Right atrium auricular region (tissue), 2 donors: ENCODE results near the gene UHRF1. TPM values are rescaled to one million over a fixed set of nuclear protein-coding genes. Genes with fewer than 3 reads are reported as not detected.

Source experiments
- DNase-seq: peaks from one replicate; pipeline ENCODE4 v3.0.0-alpha.2; 2019; ENCODE audit warnings: low spot score
- H3K27ac ChIP-seq, 2 donors: fragments of 200-600 bp; sonication (generic); 1 replicate in 1 of 2; 2 replicates in 1 of 2; pipeline ENCODE4 v1.5.1; 2016 to 2019
- H3K27me3 ChIP-seq, 2 donors: fragments of 200-600 bp; sonication (generic); one replicate each; pipeline versions ENCODE4 v1.5.1 to v1.6.0; 2017 to 2019
- H3K36me3 ChIP-seq: fragments of 200-600 bp; sonication (generic); one replicate; pipeline ENCODE4 v1.5.1; 2016
- H3K4me1 ChIP-seq, 2 donors: fragments of 200-600 bp; sonication (generic); one replicate each; pipeline versions ENCODE4 v1.5.1 to v1.6.0; 2017 to 2019
- H3K4me3 ChIP-seq, 2 donors: fragments of 200-600 bp; sonication (generic); 1 replicate in 1 of 2; 2 replicates in 1 of 2; pipeline ENCODE4 v1.5.1; 2017 to 2019; ENCODE audit warnings: mild to moderate bottlenecking in 1 of 2, moderate library complexity in 1 of 2
- H3K9me3 ChIP-seq, 2 donors: fragments of 200-600 bp; sonication (generic); one replicate each; pipeline ENCODE4 v1.5.1; 2019
- CTCF ChIP-seq, 2 donors: fragments of 200-600 bp; sonication (generic); IDR thresholded peaks; one replicate each; pipeline ENCODE4 v1.5.1; 2019; ENCODE audit warnings: antibody characterized with exemption in 2 of 2
- total RNA-seq, 2 donors: library from RNA; depleted of rRNA; stranded (reverse); fragments of >200 nt; gene quantifications; one replicate each; pipeline ENCODE4 v1.1.0, GENCODE V29; 2016

The UHRF1 gene
- total RNA-seq, 2 donors from 2014 or later, result 0.28 to 0.33 TPM

- Histone ChIP-seq H3K4me3 (no peak overlapping the region), H3K27ac (no peak overlapping the region), H3K36me3 (no peaks in the 10 kb centered on the region), H3K9me3 (no peaks in the 10 kb centered on the region), H3K4me1 (peaks cover 0 to 26% of the 10 kb centered on the region in 2 donors), H3K27me3 (no peaks in the 10 kb centered on the region)
- no peak for DNase-seq
- no peak for TF ChIP-seq CTCF (IDR thresholded peaks at IDR 0.05)
Observed at GRCh38 chr19:4908360-4908759, 941 bp upstream of the UHRF1 start.

GRCh38 chr19:4908781-4909155 lies 533 bp upstream of the UHRF1 start:
- H3K27ac ChIP-seq, result no peak overlapping the region
- DNase-seq, result no peak
- H3K36me3 ChIP-seq, result no peaks in the 10 kb centered on the region
- no peak overlapping the region for H3K4me3 ChIP-seq
- no peak for TF ChIP-seq CTCF (IDR thresholded peaks at IDR 0.05)
- no peaks in the 10 kb centered on the region for H3K27me3 ChIP-seq
- no peaks in the 10 kb centered on the region for H3K9me3 ChIP-seq
- H3K4me1 ChIP-seq, result peaks cover 0 to 26% of the 10 kb centered on the region in 2 donors

DNA sequence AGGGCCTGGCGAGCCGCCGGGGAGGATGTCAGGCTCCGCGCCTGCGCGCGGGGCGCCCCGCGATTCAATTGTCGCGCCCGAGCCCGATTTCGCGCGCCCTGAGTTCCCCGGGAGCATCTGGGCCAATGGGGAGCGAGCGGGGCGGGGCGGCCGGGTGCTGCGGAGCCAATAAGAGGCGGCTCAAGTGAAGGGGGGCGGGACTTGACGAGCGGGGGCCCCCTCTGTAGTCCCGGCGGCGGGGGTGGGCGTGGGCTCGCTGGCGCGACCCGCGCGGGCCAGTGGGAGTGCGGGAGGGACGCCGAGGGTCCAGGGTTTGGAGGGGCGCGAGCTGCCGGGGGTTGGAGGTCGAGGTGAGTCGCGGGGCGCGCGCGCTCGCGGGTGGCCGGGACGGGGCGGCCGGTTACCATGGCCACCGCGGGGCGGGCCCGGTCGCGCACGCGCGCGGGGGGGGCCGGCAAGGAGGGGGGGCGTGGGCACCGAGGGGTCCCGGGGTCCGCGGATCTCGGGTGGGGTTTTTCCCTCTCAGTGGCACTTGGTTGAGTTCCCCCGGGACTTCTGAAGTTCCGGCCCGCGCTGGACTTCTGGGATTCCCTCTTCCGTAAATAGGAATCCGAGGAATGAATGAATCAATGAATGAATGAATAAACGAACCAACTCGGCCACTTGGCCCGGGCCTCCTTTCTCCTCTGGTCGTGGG lies 744 bp downstream of the UHRF1 start:
- Histone ChIP-seq H3K36me3 (no peaks in the 10 kb centered on the region), H3K27me3 (no peaks in the 10 kb centered on the region), H3K27ac (no peak overlapping the region), H3K9me3 (no peaks in the 10 kb centered on the region), H3K4me3 (peak overlapping the region; percentile 64 to 65), H3K4me1 (peaks cover 0 to 26% of the 10 kb centered on the region in 2 donors)
- TF ChIP-seq CTCF (IDR thresholded peaks at IDR 0.05), result no peak
- peak; percentile 90 for DNase-seq

GRCh38 chr19:4910594-4911281 lies 1.4 kb downstream of the UHRF1 start:
- no peak for TF ChIP-seq CTCF (IDR thresholded peaks at IDR 0.05)
- Histone ChIP-seq H3K36me3 (no peaks in the 10 kb centered on the region), H3K27ac (no peak overlapping the region), H3K27me3 (no peaks in the 10 kb centered on the region), H3K9me3 (no peaks in the 10 kb centered on the region), H3K4me1 (peaks cover 0 to 26% of the 10 kb centered on the region in 2 donors), H3K4me3 (peak overlapping the region; percentile 64 to 65)
- DNase-seq, result no peak

- Histone ChIP-seq H3K27ac (peak overlapping the region in 1 of 2 donors; percentile 23), H3K36me3 (no peaks in the 10 kb centered on the region), H3K4me1 (peaks cover 0 to 26% of the 10 kb centered on the region in 2 donors), H3K4me3 (peak overlapping the region; percentile 12 to 64), H3K27me3 (no peaks in the 10 kb centered on the region), H3K9me3 (no peaks in the 10 kb centered on the region)
- DNase-seq, result no peak
- no peak for TF ChIP-seq CTCF (IDR thresholded peaks at IDR 0.05)
Observed at GRCh38 chr19:4911314-4911713, 2.0 kb downstream of the UHRF1 start.
